Endothelial cell of umbilical vein (primary cell): ENCODE measurements around the gene SCGB1D2. TPM values are rescaled to one million over a fixed set of nuclear protein-coding genes. Genes with fewer than 3 reads are reported as not detected.

Source experiments
- BruUV-seq: library from RNA; stranded (reverse); fragments of 400-500 nt; replicated peaks from 2 replicates; lab custom pipeline; 2021; lab: Mats Ljungman, UMichigan
- CTCF ChIA-PET: fragments of 300-600, 350-600 bp; sonication (Branson Sonifier 250); formaldehyde crosslinking; loops from one replicate; lab custom pipeline; 2021; ENCODE audit warnings: antibody characterized with exemption, inconsistent platforms; lab: Charles Lee
- POLR2A ChIA-PET: fragments of 300-600, 350-600 bp; sonication (Branson Sonifier 250); formaldehyde crosslinking; loops from one replicate; lab custom pipeline; 2021; ENCODE audit warnings: antibody characterized with exemption, inconsistent platforms; lab: Charles Lee
- DNase-seq: peaks from one replicate; pipeline ENCODE4 v3.0.0-alpha.2; 2011; ENCODE audit warnings: low read depth, low spot score
- FAIRE-seq: peaks from 2 replicates; lab custom pipeline; 2011; peaks lifted over from hg19 to GRCh38; lab: Jason Lieb, UNC
- H2AFZ ChIP-seq: 2 replicates; pipeline ENCODE4 v1.6.0; 2012; ENCODE audit warnings: low read depth, low read length, control low read depth, inconsistent platforms
- H3K27ac ChIP-seq: 2 replicates; pipeline ENCODE4 v1.5.1; 2011; ENCODE audit warnings: low read depth, mild to moderate bottlenecking, control low read depth, low read length, moderate library complexity; ENCODE audit not compliant: insufficient read depth
- H3K27me3 ChIP-seq, 2 experiments: 2 replicates each; pipeline versions ENCODE4 v1.6.0 to v1.6.1; 2011; ENCODE audit warnings: low read length in 2 of 2, mixed read lengths in 1 of 2; ENCODE audit not compliant: control insufficient read depth in 2 of 2, insufficient read depth in 2 of 2
- H3K36me3 ChIP-seq, 2 experiments: 2 replicates in 1 of 2; 3 replicates in 1 of 2; pipeline ENCODE4 v1.5.1; 2011; ENCODE audit warnings: low read length in 2 of 2, mild to moderate bottlenecking in 1 of 2, moderate library complexity in 1 of 2; ENCODE audit not compliant: control insufficient read depth in 2 of 2, insufficient read depth in 2 of 2; ENCODE audit errors: extremely low read depth in 1 of 2
- H3K4me1 ChIP-seq: 3 replicates; pipeline ENCODE4 v1.5.1; 2011; ENCODE audit warnings: mild to moderate bottlenecking, low read length; ENCODE audit not compliant: control insufficient read depth, insufficient read depth; ENCODE audit errors: extremely low read depth
- H3K4me2 ChIP-seq: 2 replicates; pipeline ENCODE4 v1.6.1; 2011; ENCODE audit warnings: low read length, control low read depth, mixed read lengths; ENCODE audit not compliant: insufficient read depth
- H3K4me3 ChIP-seq, 3 experiments: fragments of 200-600 bp in 1 of 3; sonication (generic), shearing (Covaris generic) in 1 of 3; replicated peaks in 1 of 3; 2 replicates each; pipeline ENCODE4 v1.5.1; 2011 to 2016; ENCODE audit warnings: control low read depth in 3 of 3, low read length in 3 of 3, mild to moderate bottlenecking in 2 of 3, inconsistent platforms in 1 of 3, low read depth in 1 of 3, moderate library complexity in 1 of 3; ENCODE audit not compliant: insufficient read depth in 1 of 3
- H3K79me2 ChIP-seq: 2 replicates; pipeline ENCODE4 v1.6.0; 2012; ENCODE audit warnings: low read length, inconsistent platforms; ENCODE audit not compliant: control insufficient read depth, insufficient read depth
- H3K9ac ChIP-seq: replicated peaks from 2 replicates; pipeline ENCODE3; 2011; ENCODE audit warnings: low read length, control low read depth; ENCODE audit not compliant: insufficient read depth; ENCODE audit errors: extremely low read depth
- H3K9me1 ChIP-seq: replicated peaks from 3 replicates; pipeline ENCODE4 v1.6.0; 2011; ENCODE audit warnings: mild to moderate bottlenecking, low read length; ENCODE audit not compliant: control insufficient read depth, insufficient read depth; ENCODE audit errors: extremely low read depth
- H3K9me3 ChIP-seq: replicated peaks from 2 replicates; pipeline ENCODE4 v1.5.1; 2012; ENCODE audit warnings: low read length, inconsistent platforms; ENCODE audit not compliant: control insufficient read depth, insufficient read depth
- H4K20me1 ChIP-seq: replicated peaks from 2 replicates; pipeline ENCODE3; 2011; ENCODE audit warnings: mild to moderate bottlenecking, low read length; ENCODE audit not compliant: control insufficient read depth, insufficient read depth; ENCODE audit errors: extremely low read depth
- EZH2 ChIP-seq: IDR thresholded peaks from 2 replicates; pipeline ENCODE4 v1.6.1; 2012; ENCODE audit warnings: borderline replicate concordance, low read depth, mild to moderate bottlenecking, moderate library complexity, low read length, inconsistent platforms; ENCODE audit not compliant: severe bottlenecking
- FOS ChIP-seq: IDR thresholded peaks from 2 replicates; pipeline ENCODE4 v1.6.1; 2011; ENCODE audit warnings: mild to moderate bottlenecking, low read length, moderate library complexity, borderline replicate concordance; ENCODE audit not compliant: insufficient read depth
- GATA2 ChIP-seq: IDR thresholded peaks from 2 replicates; pipeline ENCODE4 v1.7.0; 2011; ENCODE audit warnings: low read depth, mild to moderate bottlenecking, moderate library complexity, mixed read lengths, low read length; ENCODE audit not compliant: insufficient read length, insufficient read depth
- JUN ChIP-seq: IDR thresholded peaks from 2 replicates; pipeline ENCODE4 v1.6.1; 2011; ENCODE audit warnings: borderline replicate concordance, low read depth; ENCODE audit not compliant: insufficient read length, insufficient read depth
- MYC ChIP-seq: IDR thresholded peaks from one replicate; pipeline ENCODE4 v1.6.1; 2011; ENCODE audit warnings: mild to moderate bottlenecking, low read depth, low read length
- POLR2A ChIP-seq: IDR thresholded peaks from 2 replicates; pipeline ENCODE4 v1.6.1; 2012; ENCODE audit warnings: low read depth, mild to moderate bottlenecking, control low read depth, low read length
- POLR2AphosphoS5 ChIP-seq: IDR thresholded peaks from 2 replicates; pipeline ENCODE4 v1.6.1; 2012; ENCODE audit warnings: low read depth, mild to moderate bottlenecking, control low read depth, low read length, moderate library complexity; ENCODE audit not compliant: insufficient read depth
- dilution Hi-C: fragments of 300-500 bp; cut with MboI; formaldehyde crosslinking; loops from one replicate; pipeline ENCODE4 v1.15.0; 2019; ENCODE audit warnings: low sequenced_read_pairs; ENCODE audit not compliant: extremely low pct_ligation_motif_present
- intact Hi-C: fragments of 100-400 bp; cut with micrococcal nuclease; formaldehyde crosslinking; loops from one replicate; pipeline ENCODE4 v1.10.0; 2022
- polyA plus RNA-seq, 4 experiments: library from polyadenylated mRNA; depleted of rRNA in 3 of 4; stranded (reverse) in 3 of 4; unstranded in 1 of 4; fragments of >200 nt; gene quantifications; 2 replicates each; pipeline versions ENCODE4 v1.2.1 to v1.2.3, GENCODE V29; 2011 to 2012; ENCODE audit warnings: missing spikeins in 1 of 4
- total RNA-seq: library from RNA; stranded (reverse); gene quantifications from 2 replicates; pipeline ENCODE4 v1.2.3, GENCODE V29; 2021
- TF ChIP-seq, protein P1 (sequence below): IDR thresholded peaks from 2 replicates; pipeline ENCODE4 v1.6.1; 2011; ENCODE audit not compliant: insufficient read depth, insufficient read length
- TF ChIP-seq, protein P2 (sequence below), 2 donors: IDR thresholded peaks; 1 replicate in 1 of 2; 2 replicates in 1 of 2; pipeline ENCODE4 v1.5.1; 2011; ENCODE audit warnings: low read length in 2 of 2, mild to moderate bottlenecking in 2 of 2, moderate library complexity in 2 of 2, control low read depth in 1 of 2, inconsistent platforms in 1 of 2, low read depth in 1 of 2; ENCODE audit not compliant: insufficient read depth in 1 of 2; ENCODE audit errors: extremely low read depth in 1 of 2

Gene SCGB1D2
- total and polyA plus RNA-seq, 2 donors (not counting 3 experiments of a cell fraction or from before 2014, with no cell fraction given), result not detected

DNA sequence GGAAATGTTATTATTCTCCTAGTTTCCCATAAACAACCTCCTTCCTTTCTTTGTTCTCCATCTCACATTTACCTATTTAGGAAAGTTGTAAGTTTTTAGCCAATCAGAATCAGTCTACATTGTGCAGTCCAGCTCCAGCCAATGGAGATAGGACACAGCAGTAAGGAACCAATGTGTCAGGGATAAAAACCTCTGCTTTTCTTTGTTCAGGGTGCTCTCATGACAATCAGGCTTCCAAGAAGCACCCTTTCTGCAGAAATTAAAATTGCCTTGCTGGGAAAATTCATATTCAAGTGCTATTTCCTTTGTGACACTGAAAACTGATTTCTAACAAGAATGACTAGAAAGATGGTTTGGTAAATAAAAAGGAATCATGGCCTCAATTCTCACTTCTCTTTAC is 18.9 kb upstream of the SCGB1D2 start:
- dilution Hi-C loops, result no loop called here
- ChIA-PET POLR2A (no interaction called here), CTCF (interaction anchor here (1.8 kb wide), 1 partner anchor 87 kb away, joined by 4 read pairs; no protein-coding TSS in a partner anchor)
- intact Hi-C loops, result no loop called here
- Histone ChIP-seq H3K4me1 (no peaks in the 10 kb centered on the region), H3K36me3 (no peaks in the 10 kb centered on the region), H3K9ac (no peak overlapping the region), H3K4me3 (no peak overlapping the region), H3K9me3 (peaks cover 6% of the 10 kb centered on the region), H3K27ac (no peak overlapping the region), H4K20me1 (no peaks in the 10 kb centered on the region), H3K9me1 (no peaks in the 10 kb centered on the region), H3K4me2 (no peak overlapping the region), H3K27me3 (peaks cover 0 to 2% of the 10 kb centered on the region in 2 experiments), H3K79me2 (no peaks in the 10 kb centered on the region), H2AFZ (no peak overlapping the region)
- FAIRE-seq, result no peak
- peak; percentile 43 for DNase-seq
- TF ChIP-seq, protein P1, sequence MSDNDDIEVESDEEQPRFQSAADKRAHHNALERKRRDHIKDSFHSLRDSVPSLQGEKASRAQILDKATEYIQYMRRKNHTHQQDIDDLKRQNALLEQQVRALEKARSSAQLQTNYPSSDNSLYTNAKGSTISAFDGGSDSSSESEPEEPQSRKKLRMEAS, result no peak
- TF ChIP-seq POLR2A (no peak), GATA2 (no peak), JUN (no peak), EZH2 (no peak), FOS (no peak), POLR2AphosphoS5 (no peak), MYC (no peak)
- TF ChIP-seq, protein P2, sequence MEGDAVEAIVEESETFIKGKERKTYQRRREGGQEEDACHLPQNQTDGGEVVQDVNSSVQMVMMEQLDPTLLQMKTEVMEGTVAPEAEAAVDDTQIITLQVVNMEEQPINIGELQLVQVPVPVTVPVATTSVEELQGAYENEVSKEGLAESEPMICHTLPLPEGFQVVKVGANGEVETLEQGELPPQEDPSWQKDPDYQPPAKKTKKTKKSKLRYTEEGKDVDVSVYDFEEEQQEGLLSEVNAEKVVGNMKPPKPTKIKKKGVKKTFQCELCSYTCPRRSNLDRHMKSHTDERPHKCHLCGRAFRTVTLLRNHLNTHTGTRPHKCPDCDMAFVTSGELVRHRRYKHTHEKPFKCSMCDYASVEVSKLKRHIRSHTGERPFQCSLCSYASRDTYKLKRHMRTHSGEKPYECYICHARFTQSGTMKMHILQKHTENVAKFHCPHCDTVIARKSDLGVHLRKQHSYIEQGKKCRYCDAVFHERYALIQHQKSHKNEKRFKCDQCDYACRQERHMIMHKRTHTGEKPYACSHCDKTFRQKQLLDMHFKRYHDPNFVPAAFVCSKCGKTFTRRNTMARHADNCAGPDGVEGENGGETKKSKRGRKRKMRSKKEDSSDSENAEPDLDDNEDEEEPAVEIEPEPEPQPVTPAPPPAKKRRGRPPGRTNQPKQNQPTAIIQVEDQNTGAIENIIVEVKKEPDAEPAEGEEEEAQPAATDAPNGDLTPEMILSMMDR (IDR thresholded peaks at IDR 0.05; ENCODE audit: extremely low read depth in 1 of 2, insufficient read depth in 1 of 2, low read depth in 1 of 2, low read length in 2 of 2), result no peak
- no TSS peak for BruUV-seq
